ENCODE measurements around the gene COL15A1.

The COL15A1 gene

GRCh38 chr9:99015890-99016289 lies 72.2 kb downstream of the COL15A1 start:
- Histone ChIP-seq H3K4me1 (ENCODE audit: control insufficient read depth, insufficient read depth, low read length) (no peaks in the 10 kb centered on the region), H3K27me3 (ENCODE audit: control insufficient read depth, insufficient read depth, low read length) (no peaks in the 10 kb centered on the region), H3K9me3 (ENCODE audit: control insufficient read depth, insufficient read depth, low read length) (peaks cover 22% of the 10 kb centered on the region), H3K36me3 (ENCODE audit: control insufficient read depth, insufficient read depth, low read length) (no peaks in the 10 kb centered on the region), H3K9ac (ENCODE audit: low read depth, low read length) (no peak overlapping the region), H3K4me3 (ENCODE audit: low read depth, low read length) (no peak overlapping the region), H3K27ac (ENCODE audit: low read depth, low read length) (no peak overlapping the region)

DNA sequence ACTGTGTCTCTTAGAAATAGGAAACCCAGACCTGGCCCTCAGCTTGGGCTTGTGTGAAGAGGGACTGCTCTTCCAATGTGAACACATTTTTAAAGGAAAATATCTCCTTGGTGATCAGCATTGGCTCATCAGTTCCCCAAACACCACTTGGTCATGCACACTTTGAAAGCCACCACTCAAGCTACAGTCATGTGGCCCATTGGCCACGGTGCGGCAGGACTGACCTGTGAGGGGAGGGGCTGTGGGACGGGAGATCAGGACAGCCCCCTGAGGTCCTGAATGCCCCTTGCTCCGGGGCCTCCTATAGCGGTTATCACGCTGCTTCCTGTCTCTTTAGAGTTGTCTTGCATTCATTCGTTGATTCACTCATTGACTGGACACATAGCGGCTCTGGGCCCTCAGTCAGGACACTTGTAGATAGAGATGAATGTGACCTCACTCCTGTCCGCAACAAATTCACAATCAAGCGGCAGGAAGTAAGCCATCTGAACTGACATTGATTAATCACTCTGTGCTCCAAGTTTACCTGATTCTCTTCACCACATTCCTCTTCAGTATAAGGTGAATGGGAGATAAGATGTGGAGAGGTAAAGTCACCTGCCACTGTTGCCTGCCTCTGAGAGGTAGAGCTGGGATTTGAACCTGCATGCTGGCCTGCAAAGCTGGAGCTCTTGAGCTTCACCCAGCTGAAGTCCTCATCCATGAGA lies 73.1 kb downstream of the COL15A1 start:
- Histone ChIP-seq H3K4me1 (ENCODE audit: control insufficient read depth, insufficient read depth, low read length) (no peaks in the 10 kb centered on the region), H3K9ac (ENCODE audit: low read depth, low read length) (no peak overlapping the region), H3K27ac (ENCODE audit: low read depth, low read length) (no peak overlapping the region), H3K27me3 (ENCODE audit: control insufficient read depth, insufficient read depth, low read length) (no peaks in the 10 kb centered on the region), H3K36me3 (ENCODE audit: control insufficient read depth, insufficient read depth, low read length) (no peaks in the 10 kb centered on the region), H3K4me3 (ENCODE audit: low read depth, low read length) (no peak overlapping the region), H3K9me3 (ENCODE audit: control insufficient read depth, insufficient read depth, low read length) (peaks cover 15% of the 10 kb centered on the region)

DNA sequence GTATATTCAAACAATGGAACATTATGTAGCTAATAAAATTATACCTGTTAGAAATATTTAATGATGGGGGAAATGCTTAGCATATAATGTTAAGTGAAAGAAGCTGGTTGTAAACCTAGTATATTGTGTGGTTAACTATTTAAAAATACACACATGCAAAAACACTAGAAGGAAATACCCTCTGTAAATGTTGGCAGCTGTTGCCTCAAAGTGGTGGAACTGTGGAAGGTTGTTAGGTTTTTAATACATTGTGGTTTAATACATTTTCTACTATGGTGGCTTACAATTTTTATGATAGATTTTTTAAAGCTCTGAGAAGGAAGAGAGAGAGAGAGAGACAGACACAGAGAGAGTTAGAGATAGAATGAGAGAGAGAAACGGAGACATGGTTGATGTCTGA lies 74.9 kb downstream of the COL15A1 start:
- Histone ChIP-seq H3K9me3 (ENCODE audit: control insufficient read depth, insufficient read depth, low read length) (no peaks in the 10 kb centered on the region), H3K27ac (ENCODE audit: low read depth, low read length) (no peak overlapping the region), H3K9ac (ENCODE audit: low read depth, low read length) (no peak overlapping the region), H3K4me3 (ENCODE audit: low read depth, low read length) (no peak overlapping the region), H3K4me1 (ENCODE audit: control insufficient read depth, insufficient read depth, low read length) (no peaks in the 10 kb centered on the region), H3K27me3 (ENCODE audit: control insufficient read depth, insufficient read depth, low read length) (no peaks in the 10 kb centered on the region), H3K36me3 (ENCODE audit: control insufficient read depth, insufficient read depth, low read length) (no peaks in the 10 kb centered on the region)

- H3K4me1 ChIP-seq (ENCODE audit: control insufficient read depth, insufficient read depth, low read length), result no peaks in the 10 kb centered on the region
- H3K4me3 ChIP-seq (ENCODE audit: low read depth, low read length), result no peak overlapping the region
- no peaks in the 10 kb centered on the region for H3K9me3 ChIP-seq (ENCODE audit: control insufficient read depth, insufficient read depth, low read length)
- H3K27me3 ChIP-seq (ENCODE audit: control insufficient read depth, insufficient read depth, low read length), result no peaks in the 10 kb centered on the region
- no peak overlapping the region for H3K9ac ChIP-seq (ENCODE audit: low read depth, low read length)
- H3K27ac ChIP-seq (ENCODE audit: low read depth, low read length), result peak overlapping the region; percentile 23
- H3K36me3 ChIP-seq (ENCODE audit: control insufficient read depth, insufficient read depth, low read length), result no peaks in the 10 kb centered on the region
These were observed 76.0 kb downstream of the COL15A1 start for GRCh38 chr9:99019510-99020331.

DNA sequence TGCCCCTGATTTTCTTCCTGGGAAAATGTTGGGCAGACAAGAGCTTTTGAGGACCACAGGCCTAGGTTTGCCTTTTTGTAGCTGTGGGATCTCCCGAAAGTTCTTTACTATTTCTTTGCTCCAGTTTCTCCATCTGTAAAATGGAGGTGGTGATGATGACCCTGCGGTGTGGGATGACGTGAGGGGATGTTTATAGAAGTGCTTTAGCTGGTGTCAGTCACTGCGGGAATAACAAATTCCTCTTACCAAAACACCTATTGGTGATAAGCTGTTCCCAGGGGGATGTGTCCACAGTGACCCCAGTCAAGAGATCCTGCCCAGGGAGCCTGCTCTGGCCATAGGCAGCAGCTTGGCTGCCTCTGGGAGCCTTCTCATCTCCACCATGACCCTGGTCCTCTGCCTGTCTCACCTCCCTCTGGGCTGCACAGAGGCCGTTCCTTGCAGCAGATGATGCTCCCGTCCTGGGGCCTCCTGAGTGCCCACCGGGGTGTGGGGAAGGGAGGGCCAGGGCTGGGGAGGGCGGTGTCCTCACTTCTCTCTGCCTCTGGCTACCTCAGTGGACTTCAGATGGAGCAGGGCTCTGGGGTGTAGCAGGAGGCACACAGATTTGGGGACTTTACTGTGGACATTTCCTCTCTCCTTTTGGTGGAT lies 77.2 kb downstream of the COL15A1 start:
- H3K27ac ChIP-seq (ENCODE audit: low read depth, low read length), result no peak overlapping the region
- H3K27me3 ChIP-seq (ENCODE audit: control insufficient read depth, insufficient read depth, low read length), result no peaks in the 10 kb centered on the region
- no peaks in the 10 kb centered on the region for H3K36me3 ChIP-seq (ENCODE audit: control insufficient read depth, insufficient read depth, low read length)
- H3K9ac ChIP-seq (ENCODE audit: low read depth, low read length), result no peak overlapping the region
- H3K9me3 ChIP-seq (ENCODE audit: control insufficient read depth, insufficient read depth, low read length), result no peaks in the 10 kb centered on the region
- H3K4me3 ChIP-seq (ENCODE audit: low read depth, low read length), result no peak overlapping the region
- no peaks in the 10 kb centered on the region for H3K4me1 ChIP-seq (ENCODE audit: control insufficient read depth, insufficient read depth, low read length)

- no peaks in the 10 kb centered on the region for H3K36me3 ChIP-seq (ENCODE audit: control insufficient read depth, insufficient read depth, low read length)
- no peak overlapping the region for H3K9ac ChIP-seq (ENCODE audit: low read depth, low read length)
- no peaks in the 10 kb centered on the region for H3K9me3 ChIP-seq (ENCODE audit: control insufficient read depth, insufficient read depth, low read length)
- H3K4me3 ChIP-seq (ENCODE audit: low read depth, low read length), result no peak overlapping the region
- no peak overlapping the region for H3K27ac ChIP-seq (ENCODE audit: low read depth, low read length)
- H3K27me3 ChIP-seq (ENCODE audit: control insufficient read depth, insufficient read depth, low read length), result no peaks in the 10 kb centered on the region
- H3K4me1 ChIP-seq (ENCODE audit: control insufficient read depth, insufficient read depth, low read length), result no peaks in the 10 kb centered on the region
These were observed 77.8 kb downstream of the COL15A1 start for GRCh38 chr9:99021512-99021911.

- H3K27me3 ChIP-seq (ENCODE audit: control insufficient read depth, insufficient read depth, low read length), result no peaks in the 10 kb centered on the region
- H3K27ac ChIP-seq (ENCODE audit: low read depth, low read length), result no peak overlapping the region
- H3K4me3 ChIP-seq (ENCODE audit: low read depth, low read length), result no peak overlapping the region
- H3K9ac ChIP-seq (ENCODE audit: low read depth, low read length), result no peak overlapping the region
- no peaks in the 10 kb centered on the region for H3K36me3 ChIP-seq (ENCODE audit: control insufficient read depth, insufficient read depth, low read length)
- H3K4me1 ChIP-seq (ENCODE audit: control insufficient read depth, insufficient read depth, low read length), result no peaks in the 10 kb centered on the region
- H3K9me3 ChIP-seq (ENCODE audit: control insufficient read depth, insufficient read depth, low read length), result no peaks in the 10 kb centered on the region
These were observed 79.5 kb downstream of the COL15A1 start for GRCh38 chr9:99023231-99023630.

DNA sequence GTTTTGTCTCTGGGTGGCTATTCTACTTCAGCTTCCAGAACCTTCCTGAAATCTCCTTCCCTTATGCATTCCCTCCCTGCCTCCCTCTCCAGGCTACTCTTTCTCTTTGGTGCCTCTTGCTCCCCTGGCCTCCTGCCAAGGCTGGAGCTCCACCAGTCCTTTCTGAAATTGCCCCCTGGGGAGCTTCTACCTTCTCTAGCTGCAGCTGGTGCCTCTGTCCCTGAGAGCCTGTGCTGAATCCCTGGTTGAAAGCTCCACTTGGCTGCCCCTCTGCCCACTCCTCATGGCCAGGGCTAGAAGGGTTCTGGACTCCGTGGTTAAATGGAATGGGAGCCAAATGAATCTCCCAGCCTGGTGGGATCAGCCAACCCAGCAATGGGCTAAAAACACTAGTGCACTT lies 80.1 kb downstream of the COL15A1 start:
- Histone ChIP-seq H3K9ac (ENCODE audit: low read depth, low read length) (no peak overlapping the region), H3K4me1 (ENCODE audit: control insufficient read depth, insufficient read depth, low read length) (no peaks in the 10 kb centered on the region), H3K4me3 (ENCODE audit: low read depth, low read length) (no peak overlapping the region), H3K27ac (ENCODE audit: low read depth, low read length) (no peak overlapping the region), H3K9me3 (ENCODE audit: control insufficient read depth, insufficient read depth, low read length) (no peaks in the 10 kb centered on the region), H3K27me3 (ENCODE audit: control insufficient read depth, insufficient read depth, low read length) (no peaks in the 10 kb centered on the region), H3K36me3 (ENCODE audit: control insufficient read depth, insufficient read depth, low read length) (no peaks in the 10 kb centered on the region)

DNA sequence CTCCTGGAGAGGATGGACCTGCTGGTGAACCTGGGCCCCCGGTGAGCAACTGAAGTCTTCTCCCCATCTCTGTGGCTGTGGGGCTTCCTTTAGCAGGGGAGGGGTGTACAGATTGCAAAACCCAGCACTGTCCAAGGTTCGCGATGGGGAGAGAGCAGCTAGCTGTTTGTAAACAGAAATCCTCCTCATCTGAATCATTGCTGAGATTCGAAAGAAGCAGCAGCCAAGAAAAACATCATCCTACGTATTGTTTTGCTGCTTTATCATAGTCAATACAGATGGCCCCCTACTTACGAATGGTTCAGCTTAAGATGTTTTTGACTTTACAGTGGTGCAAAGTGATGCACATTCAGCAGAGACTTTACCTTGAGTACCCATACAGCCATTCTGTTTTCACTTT lies 81.3 kb downstream of the COL15A1 start:
- Histone ChIP-seq H3K27me3 (ENCODE audit: control insufficient read depth, insufficient read depth, low read length) (no peaks in the 10 kb centered on the region), H3K9me3 (ENCODE audit: control insufficient read depth, insufficient read depth, low read length) (no peaks in the 10 kb centered on the region), H3K36me3 (ENCODE audit: control insufficient read depth, insufficient read depth, low read length) (no peaks in the 10 kb centered on the region), H3K27ac (ENCODE audit: low read depth, low read length) (no peak overlapping the region), H3K9ac (ENCODE audit: low read depth, low read length) (no peak overlapping the region), H3K4me3 (ENCODE audit: low read depth, low read length) (no peak overlapping the region), H3K4me1 (ENCODE audit: control insufficient read depth, insufficient read depth, low read length) (no peaks in the 10 kb centered on the region)

GRCh38 chr9:99025616-99026270 lies 82.0 kb downstream of the COL15A1 start:
- no peak overlapping the region for H3K4me3 ChIP-seq (ENCODE audit: low read depth, low read length)
- H3K27ac ChIP-seq (ENCODE audit: low read depth, low read length), result no peak overlapping the region
- no peaks in the 10 kb centered on the region for H3K9me3 ChIP-seq (ENCODE audit: control insufficient read depth, insufficient read depth, low read length)
- H3K9ac ChIP-seq (ENCODE audit: low read depth, low read length), result no peak overlapping the region
- no peaks in the 10 kb centered on the region for H3K4me1 ChIP-seq (ENCODE audit: control insufficient read depth, insufficient read depth, low read length)
- no peaks in the 10 kb centered on the region for H3K27me3 ChIP-seq (ENCODE audit: control insufficient read depth, insufficient read depth, low read length)
- H3K36me3 ChIP-seq (ENCODE audit: control insufficient read depth, insufficient read depth, low read length), result no peaks in the 10 kb centered on the region

Measured in HUES48 (cell line).